Dedifferentiated amniotic fluid mesenchymal stem cell (primary cell): ENCODE measurements around the gene LCN15.

ENCODE experiments used
- DNase-seq: peaks from one replicate; pipeline ENCODE4 v3.0.0-alpha.2; 2016; ENCODE audit errors: extremely low spot score

LCN15 gene

GRCh38 chr9:136740971-136741882, 23.1 kb downstream of the LCN15 start:
- no peak for DNase-seq

- DNase-seq: no peak
Measured at GRCh38 chr9:136740491-136740890, 23.8 kb downstream of the LCN15 start.

- DNase-seq: no peak
Measured at GRCh38 chr9:136740069-136740468, 24.2 kb downstream of the LCN15 start.

- DNase-seq: no peak
Measured at GRCh38 chr9:136739509-136739908, 24.8 kb downstream of the LCN15 start.

DNA sequence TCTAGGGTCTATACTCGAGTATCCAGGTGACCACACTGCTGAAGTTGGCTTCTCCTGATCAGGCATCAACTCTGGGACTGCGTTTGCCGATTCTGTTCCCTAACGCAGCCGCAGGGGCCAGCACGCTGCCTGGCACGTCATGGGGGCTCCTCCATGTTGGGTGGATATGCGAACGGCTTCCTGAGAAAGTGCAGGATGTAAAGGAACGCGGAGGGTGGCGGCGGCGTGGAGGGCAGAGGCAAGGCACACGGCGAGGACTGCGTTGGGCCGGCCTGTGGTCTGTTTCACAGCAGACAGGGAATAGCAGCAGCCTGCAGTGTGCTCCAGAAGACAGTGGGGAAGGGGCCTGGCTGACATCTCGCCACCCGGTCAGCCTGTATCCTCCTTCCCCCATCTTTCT, 25.4 kb downstream of the LCN15 start:
- DNase-seq: no peak

DNA sequence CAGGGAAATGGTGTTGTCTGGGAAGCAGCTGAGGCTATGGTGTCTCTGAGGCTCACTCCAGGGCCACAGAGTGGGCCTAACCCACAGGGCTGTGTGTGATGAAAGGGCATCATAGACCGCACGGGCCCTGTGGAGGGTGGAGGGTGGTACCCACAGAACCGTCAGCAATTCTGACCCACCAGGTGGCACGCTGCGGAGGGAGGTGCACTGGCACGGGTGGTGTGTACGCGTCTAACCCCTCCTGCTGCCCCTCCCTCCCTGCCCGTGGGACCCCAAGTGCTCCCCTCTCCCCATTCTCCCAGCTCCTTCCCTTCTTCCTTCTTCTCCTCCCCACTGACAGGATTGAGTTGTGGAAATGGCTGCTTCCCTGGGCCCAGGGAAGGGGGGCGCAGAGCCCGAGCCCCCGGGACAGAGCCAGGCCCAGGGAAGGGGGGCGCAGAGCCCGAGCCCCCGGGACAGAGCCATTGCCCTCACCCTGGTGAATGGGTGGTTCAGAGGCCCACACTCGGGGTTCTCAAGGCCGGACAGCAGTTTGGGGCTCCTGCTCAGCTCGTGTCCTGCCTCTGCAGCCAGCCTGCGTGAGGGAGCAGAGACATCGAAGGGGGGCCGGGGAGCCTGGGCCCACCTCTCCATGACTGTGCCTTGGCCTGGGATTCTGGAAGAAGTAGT, 28.4 kb downstream of the LCN15 start:
- no peak for DNase-seq

- no peak for DNase-seq
Measured at GRCh38 chr9:136734837-136735496, 29.4 kb downstream of the LCN15 start.

GRCh38 chr9:136733611-136734010, 30.7 kb downstream of the LCN15 start:
- DNase-seq: no peak

DNA sequence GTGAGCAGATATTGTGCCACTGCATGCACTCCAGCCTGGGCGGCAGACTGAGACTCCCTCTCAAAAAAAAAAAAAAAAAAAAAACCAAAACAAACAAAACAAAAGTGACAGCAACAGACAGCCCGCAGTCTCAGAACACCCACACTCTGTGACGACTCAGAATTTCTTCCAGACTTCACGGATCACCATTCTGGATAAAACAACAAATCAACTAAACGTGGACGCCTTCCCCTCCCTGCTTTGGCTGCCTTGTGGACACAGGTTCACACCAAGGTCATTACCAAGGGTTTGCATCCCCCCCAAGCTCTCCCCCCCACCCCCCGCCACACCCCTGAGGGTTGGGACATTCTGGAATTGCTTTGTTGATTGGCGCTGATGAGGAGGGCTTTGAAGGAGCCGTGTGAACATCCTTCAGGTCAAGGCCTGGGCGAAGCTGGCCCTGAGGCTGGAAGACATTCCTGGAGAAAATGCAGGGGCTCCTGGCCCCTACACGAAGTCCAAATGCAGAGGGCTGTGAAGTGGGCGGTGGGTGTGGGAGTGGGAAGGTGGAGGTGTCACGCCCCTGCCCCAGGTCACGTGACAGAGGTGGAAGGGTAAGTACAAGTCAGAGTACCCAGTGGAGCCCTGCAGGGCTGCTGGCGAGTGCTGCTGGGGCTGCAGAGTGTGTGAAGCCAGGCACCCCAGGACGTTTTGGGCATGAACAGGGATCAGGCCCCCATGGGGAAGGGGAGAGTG, 31.7 kb downstream of the LCN15 start:
- DNase-seq: no peak

GRCh38 chr9:136729926-136730325, 34.4 kb downstream of the LCN15 start:
- no peak for DNase-seq

- no peak for DNase-seq
Measured at GRCh38 chr9:136729144-136729543, 35.2 kb downstream of the LCN15 start.

DNA sequence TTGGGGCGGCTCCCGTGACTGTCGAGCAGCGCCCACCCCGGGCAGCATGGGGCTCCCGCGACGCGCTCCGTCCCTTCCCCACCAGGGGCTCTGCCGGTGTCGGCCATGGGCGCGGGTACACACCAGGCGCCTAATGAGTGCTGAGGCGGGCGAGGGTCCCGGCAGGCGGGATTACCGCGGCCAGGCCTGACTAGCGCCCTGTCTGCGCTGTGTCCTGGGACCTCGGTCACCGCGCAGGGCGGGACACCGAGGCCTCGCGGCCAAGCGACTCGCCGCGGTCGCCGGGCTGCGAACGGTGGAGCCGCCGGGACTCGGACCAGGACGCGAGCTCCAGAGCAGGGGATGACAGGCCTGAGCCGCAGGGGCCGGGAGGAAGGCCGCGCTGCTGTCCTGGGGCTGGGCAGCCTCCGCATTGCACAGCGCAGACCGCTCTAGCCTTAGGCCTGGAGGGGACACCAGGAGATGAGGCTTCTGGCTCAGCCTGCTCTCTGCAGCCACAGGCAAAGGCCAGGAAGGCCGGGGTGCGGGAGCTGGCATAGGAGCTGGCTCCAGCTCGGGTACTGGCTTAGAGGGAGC, 35.7 kb downstream of the LCN15 start:
- DNase-seq: no peak

GRCh38 chr9:136728080-136728547, 36.2 kb downstream of the LCN15 start:
- peak; percentile 60 for DNase-seq

GRCh38 chr9:136726631-136727191, 37.6 kb downstream of the LCN15 start:
- DNase-seq: no peak

DNA sequence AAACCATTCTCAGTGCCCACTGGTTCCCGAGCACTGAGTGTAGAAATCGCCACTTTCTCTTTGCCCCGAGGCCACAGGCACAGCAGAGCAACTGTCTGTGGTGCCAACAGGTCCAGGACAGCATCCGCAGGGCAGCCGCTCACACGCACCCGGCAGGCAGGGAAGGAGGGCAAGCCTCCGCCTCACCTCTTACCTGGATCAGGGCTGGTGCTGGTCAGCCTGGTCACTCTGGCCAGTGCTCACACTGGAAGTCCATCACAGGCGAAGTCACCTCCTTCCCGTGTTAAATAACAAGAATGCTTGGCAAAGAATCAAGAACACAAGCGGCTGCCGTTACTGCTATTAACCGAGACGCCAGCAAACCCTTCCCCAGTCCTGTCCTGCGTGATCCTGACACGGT, 38.2 kb downstream of the LCN15 start:
- no peak for DNase-seq

DNA sequence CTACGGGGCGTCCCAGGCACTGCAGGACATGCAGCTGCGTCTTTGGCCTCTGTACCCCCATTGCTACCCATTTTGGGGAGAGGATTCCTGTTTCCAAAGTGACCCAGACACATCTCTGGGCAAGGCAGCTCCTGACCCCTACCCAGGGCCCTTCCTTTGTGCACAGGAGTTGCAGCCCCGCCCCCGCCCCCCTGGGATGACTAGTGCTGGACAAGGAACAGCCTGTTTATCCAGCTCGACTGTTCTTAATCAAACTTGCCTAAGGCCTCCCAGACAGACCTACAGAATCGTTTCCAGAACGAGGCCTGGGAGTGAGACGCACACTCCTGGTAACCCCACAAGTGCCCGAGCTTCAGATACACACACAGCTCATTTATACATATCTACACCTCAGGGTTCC, 38.7 kb downstream of the LCN15 start:
- DNase-seq: peak; percentile 28

DNA sequence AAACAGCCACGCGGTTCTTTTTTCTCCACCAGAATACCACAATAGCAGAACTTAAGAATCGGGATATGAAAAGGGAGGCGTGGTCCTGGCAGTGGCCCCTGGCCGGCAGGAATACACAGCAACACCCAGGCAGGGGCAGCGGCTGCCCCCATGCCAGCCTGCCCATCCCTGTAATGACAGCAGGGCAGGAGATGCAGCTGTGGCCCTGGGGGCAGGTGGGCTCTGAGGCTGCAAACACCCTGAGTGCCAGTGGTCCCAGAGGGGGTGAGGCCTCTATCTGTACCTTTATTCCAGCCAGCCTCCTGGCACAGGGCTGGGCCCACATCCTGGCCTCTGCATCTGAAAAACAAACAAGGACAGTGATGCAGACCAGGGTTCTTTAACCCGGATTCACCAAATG, 39.5 kb downstream of the LCN15 start:
- DNase-seq: no peak

GRCh38 chr9:136723989-136724388, 40.3 kb downstream of the LCN15 start:
- no peak for DNase-seq

GRCh38 chr9:136723362-136723976, 40.8 kb downstream of the LCN15 start:
- no peak for DNase-seq

- DNase-seq: no peak
Measured at GRCh38 chr9:136722969-136723356, 41.4 kb downstream of the LCN15 start.
